Measurements from ENCODE around the gene PGBD1.

GRCh38 chr6:28351493-28351925 is 70.1 kb downstream of the PGBD1 start:
- TF ChIP-seq REST (IDR thresholded peaks at IDR 0.05; ENCODE audit: low read depth): no peak
- no peak for TF ChIP-seq YY1 (IDR thresholded peaks at IDR 0.05; ENCODE audit: low read depth)
- no peak for TF ChIP-seq CREB1 (IDR thresholded peaks at IDR 0.05; ENCODE audit: low read depth)
- no peak for TF ChIP-seq TEAD4 (IDR thresholded peaks at IDR 0.05)
- no peak for TF ChIP-seq TAF1 (IDR thresholded peaks at IDR 0.05; ENCODE audit: low read depth)
- no peak for TF ChIP-seq CEBPB (IDR thresholded peaks at IDR 0.05)
- TF ChIP-seq USF1 (IDR thresholded peaks at IDR 0.05): no peak

Data from Ishikawa (cell line).